Adipocyte (in vitro differentiated cells): Measurements from ENCODE around the gene GOSR2.

Source experiments
- DNase-seq: peaks from one replicate; pipeline ENCODE4 v3.0.0-alpha.2; 2015; ENCODE audit warnings: low read depth
- H3K27me3 ChIP-seq: replicated peaks from 2 replicates; pipeline ENCODE4 v1.7.0; 2013; ENCODE audit warnings: mild to moderate bottlenecking, low read length, moderate library complexity; ENCODE audit not compliant: control insufficient read depth, insufficient read depth
- H3K36me3 ChIP-seq: 2 replicates; pipeline ENCODE4 v1.7.0; 2013; ENCODE audit warnings: low read length, mild to moderate bottlenecking, moderate library complexity; ENCODE audit not compliant: control insufficient read depth, insufficient read depth, severe bottlenecking
- H3K4me1 ChIP-seq: 2 replicates; pipeline ENCODE4 v1.7.0; 2013; ENCODE audit warnings: mild to moderate bottlenecking, low read length, moderate library complexity; ENCODE audit not compliant: control insufficient read depth, insufficient read depth
- H3K4me3 ChIP-seq: 2 replicates; pipeline ENCODE4 v1.7.0; 2013; ENCODE audit warnings: mild to moderate bottlenecking, low read length, moderate library complexity
- H3K9ac ChIP-seq: 2 replicates; pipeline ENCODE4 v1.7.0; 2013; ENCODE audit warnings: mild to moderate bottlenecking, low read length, moderate library complexity
- H3K9me3 ChIP-seq: 2 replicates; pipeline ENCODE4 v1.7.0; 2013; ENCODE audit warnings: mild to moderate bottlenecking, low read length, moderate library complexity; ENCODE audit not compliant: control insufficient read depth

GOSR2 gene

GRCh38 chr17:46883871-46884520 lies 39.0 kb upstream of the GOSR2 start:
- no peak for DNase-seq
- Histone ChIP-seq H3K36me3 (no peaks in the 10 kb centered on the region), H3K9me3 (no peaks in the 10 kb centered on the region), H3K9ac (no peak overlapping the region), H3K4me3 (no peak overlapping the region), H3K4me1 (no peaks in the 10 kb centered on the region), H3K27me3 (peaks cover 43% of the 10 kb centered on the region)

GRCh38 chr17:46884552-46884951 lies 38.4 kb upstream of the GOSR2 start:
- no peak overlapping the region for H3K4me3 ChIP-seq
- DNase-seq: no peak
- H3K36me3 ChIP-seq: no peaks in the 10 kb centered on the region
- no peaks in the 10 kb centered on the region for H3K9me3 ChIP-seq
- no peaks in the 10 kb centered on the region for H3K4me1 ChIP-seq
- H3K9ac ChIP-seq: no peak overlapping the region
- H3K27me3 ChIP-seq: peaks cover 43% of the 10 kb centered on the region

GRCh38 chr17:46885415-46886309 lies 37.3 kb upstream of the GOSR2 start:
- H3K4me1 ChIP-seq: no peaks in the 10 kb centered on the region
- no peak for DNase-seq
- H3K4me3 ChIP-seq: no peak overlapping the region
- H3K9me3 ChIP-seq: no peaks in the 10 kb centered on the region
- no peaks in the 10 kb centered on the region for H3K36me3 ChIP-seq
- H3K9ac ChIP-seq: no peak overlapping the region
- peaks cover 55% of the 10 kb centered on the region for H3K27me3 ChIP-seq

- Histone ChIP-seq H3K9me3 (no peaks in the 10 kb centered on the region), H3K4me1 (no peaks in the 10 kb centered on the region), H3K9ac (no peak overlapping the region), H3K27me3 (peaks cover 61% of the 10 kb centered on the region), H3K4me3 (no peak overlapping the region), H3K36me3 (no peaks in the 10 kb centered on the region)
- no peak for DNase-seq
These were observed 36.7 kb upstream of the GOSR2 start for GRCh38 chr17:46886310-46886663.

- no peak overlapping the region for H3K4me3 ChIP-seq
These were observed 35.2 kb upstream of the GOSR2 start for GRCh38 chr17:46887717-46888116.

GRCh38 chr17:46888727-46889126 lies 34.2 kb upstream of the GOSR2 start:
- H3K4me1 ChIP-seq: no peaks in the 10 kb centered on the region
- no peak overlapping the region for H3K9ac ChIP-seq
- H3K27me3 ChIP-seq: peaks cover 77% of the 10 kb centered on the region
- no peak for DNase-seq
- no peaks in the 10 kb centered on the region for H3K36me3 ChIP-seq
- H3K9me3 ChIP-seq: no peaks in the 10 kb centered on the region
- no peak overlapping the region for H3K4me3 ChIP-seq

More at GRCh38 chr17:46887717-46888116, 35.2 kb upstream of the GOSR2 start:
- no peak overlapping the region for H3K9ac ChIP-seq
- H3K9me3 ChIP-seq: no peaks in the 10 kb centered on the region
- no peak for DNase-seq
- H3K36me3 ChIP-seq: no peaks in the 10 kb centered on the region
- H3K4me1 ChIP-seq: no peaks in the 10 kb centered on the region
- H3K27me3 ChIP-seq: peaks cover 71% of the 10 kb centered on the region

GRCh38 chr17:46889519-46889918 lies 33.4 kb upstream of the GOSR2 start:
- no peak for DNase-seq
- peaks cover 80% of the 10 kb centered on the region for H3K27me3 ChIP-seq

GRCh38 chr17:46889992-46890564 lies 32.9 kb upstream of the GOSR2 start:
- Histone ChIP-seq H3K27me3 (peaks cover 81% of the 10 kb centered on the region), H3K9me3 (no peaks in the 10 kb centered on the region), H3K36me3 (no peaks in the 10 kb centered on the region), H3K9ac (no peak overlapping the region), H3K4me3 (no peak overlapping the region), H3K4me1 (no peaks in the 10 kb centered on the region)
- DNase-seq: no peak

More at GRCh38 chr17:46889519-46889918, 33.4 kb upstream of the GOSR2 start:
- Histone ChIP-seq H3K36me3 (no peaks in the 10 kb centered on the region), H3K9me3 (no peaks in the 10 kb centered on the region), H3K9ac (no peak overlapping the region), H3K4me3 (no peak overlapping the region), H3K4me1 (no peaks in the 10 kb centered on the region)

- no peak for DNase-seq
- Histone ChIP-seq H3K4me1 (no peaks in the 10 kb centered on the region), H3K27me3 (peaks cover 83% of the 10 kb centered on the region), H3K9me3 (no peaks in the 10 kb centered on the region), H3K36me3 (no peaks in the 10 kb centered on the region), H3K9ac (no peak overlapping the region), H3K4me3 (no peak overlapping the region)
These were observed 32.3 kb upstream of the GOSR2 start for GRCh38 chr17:46890638-46891037.

- H3K4me3 ChIP-seq: no peak overlapping the region
- H3K36me3 ChIP-seq: no peaks in the 10 kb centered on the region
- H3K9ac ChIP-seq: no peak overlapping the region
- peaks cover 81% of the 10 kb centered on the region for H3K27me3 ChIP-seq
- H3K4me1 ChIP-seq: no peaks in the 10 kb centered on the region
- H3K9me3 ChIP-seq: no peaks in the 10 kb centered on the region
- no peak for DNase-seq
These were observed 30.7 kb upstream of the GOSR2 start for GRCh38 chr17:46892192-46892703.

- Histone ChIP-seq H3K4me3 (no peak overlapping the region), H3K36me3 (no peaks in the 10 kb centered on the region), H3K4me1 (no peaks in the 10 kb centered on the region), H3K9ac (no peak overlapping the region), H3K9me3 (peaks cover 9% of the 10 kb centered on the region), H3K27me3 (peaks cover 70% of the 10 kb centered on the region)
- DNase-seq: no peak
These were observed 28.9 kb upstream of the GOSR2 start for GRCh38 chr17:46894024-46894423.
